ACC112 (cell line): ENCODE measurements around the gene AKT3.
A peak's percentile ranks its signal among the peaks of the same experiment; 100 is the strongest.

Experiments
- H2AFZ ChIP-seq: fragments of 200-600 bp; sonication (generic); one replicate; pipeline ENCODE4 v1.6.0; 2017; ENCODE audit warnings: antibody characterized with exemption, low read length; ENCODE audit not compliant: unreplicated experiment
- H3K27ac ChIP-seq: fragments of 200-600 bp; sonication (generic); 2 replicates; pipeline ENCODE4 v1.5.1; 2014; ENCODE audit warnings: low read depth, mild to moderate bottlenecking, antibody characterized with exemption, low read length, moderate library complexity
- H3K27me3 ChIP-seq: fragments of 200-600 bp; sonication (generic); 2 replicates; pipeline ENCODE4 v1.6.1; 2014; ENCODE audit warnings: mild to moderate bottlenecking, antibody characterized with exemption, low read length, moderate library complexity, mixed read lengths; ENCODE audit not compliant: insufficient read depth
- H3K36me3 ChIP-seq: fragments of 200-600 bp; sonication (generic); 2 replicates; pipeline ENCODE4 v1.6.1; 2016; ENCODE audit warnings: mild to moderate bottlenecking, antibody characterized with exemption, low read length, moderate library complexity, mixed read lengths; ENCODE audit not compliant: insufficient read depth
- H3K4me1 ChIP-seq: fragments of 200-600 bp; sonication (generic); one replicate; pipeline ENCODE4 v1.6.1; 2016; ENCODE audit warnings: low read length, mixed read lengths; ENCODE audit not compliant: insufficient read depth, unreplicated experiment, control insufficient read depth
- H3K4me3 ChIP-seq: fragments of 200-600 bp; sonication (generic); 2 replicates; pipeline ENCODE4 v1.5.1; 2014; ENCODE audit warnings: mild to moderate bottlenecking, low read depth, low read length
- H3K79me2 ChIP-seq: fragments of 200-600 bp; sonication (generic); one replicate; pipeline ENCODE4 v1.6.0; 2016; ENCODE audit warnings: low read length; ENCODE audit not compliant: control insufficient read depth, unreplicated experiment, insufficient read depth

Gene AKT3

GRCh38 chr1:243493156-243494129, 356.6 kb downstream of the AKT3 start:
- peaks cover 9% of the 10 kb centered on the region for H3K4me1 ChIP-seq
- peak overlapping the region; percentile 0; the same call in 1 of the 2 replicates for H3K27ac ChIP-seq
- H3K36me3 ChIP-seq = no peaks in the 10 kb centered on the region
- H3K27me3 ChIP-seq = no peaks in the 10 kb centered on the region
- H3K4me3 ChIP-seq = no peak overlapping the region
- no peaks in the 10 kb centered on the region for H3K79me2 ChIP-seq
- no peak overlapping the region for H2AFZ ChIP-seq

- H3K27me3 ChIP-seq = no peaks in the 10 kb centered on the region
- H3K4me3 ChIP-seq = no peak overlapping the region
- no peaks in the 10 kb centered on the region for H3K36me3 ChIP-seq
- no peak overlapping the region for H2AFZ ChIP-seq
- no peaks in the 10 kb centered on the region for H3K79me2 ChIP-seq
- H3K27ac ChIP-seq = no peak overlapping the region
- H3K4me1 ChIP-seq = peaks cover 9% of the 10 kb centered on the region
Measured at GRCh38 chr1:243490748-243491686, 359.0 kb downstream of the AKT3 start.

DNA sequence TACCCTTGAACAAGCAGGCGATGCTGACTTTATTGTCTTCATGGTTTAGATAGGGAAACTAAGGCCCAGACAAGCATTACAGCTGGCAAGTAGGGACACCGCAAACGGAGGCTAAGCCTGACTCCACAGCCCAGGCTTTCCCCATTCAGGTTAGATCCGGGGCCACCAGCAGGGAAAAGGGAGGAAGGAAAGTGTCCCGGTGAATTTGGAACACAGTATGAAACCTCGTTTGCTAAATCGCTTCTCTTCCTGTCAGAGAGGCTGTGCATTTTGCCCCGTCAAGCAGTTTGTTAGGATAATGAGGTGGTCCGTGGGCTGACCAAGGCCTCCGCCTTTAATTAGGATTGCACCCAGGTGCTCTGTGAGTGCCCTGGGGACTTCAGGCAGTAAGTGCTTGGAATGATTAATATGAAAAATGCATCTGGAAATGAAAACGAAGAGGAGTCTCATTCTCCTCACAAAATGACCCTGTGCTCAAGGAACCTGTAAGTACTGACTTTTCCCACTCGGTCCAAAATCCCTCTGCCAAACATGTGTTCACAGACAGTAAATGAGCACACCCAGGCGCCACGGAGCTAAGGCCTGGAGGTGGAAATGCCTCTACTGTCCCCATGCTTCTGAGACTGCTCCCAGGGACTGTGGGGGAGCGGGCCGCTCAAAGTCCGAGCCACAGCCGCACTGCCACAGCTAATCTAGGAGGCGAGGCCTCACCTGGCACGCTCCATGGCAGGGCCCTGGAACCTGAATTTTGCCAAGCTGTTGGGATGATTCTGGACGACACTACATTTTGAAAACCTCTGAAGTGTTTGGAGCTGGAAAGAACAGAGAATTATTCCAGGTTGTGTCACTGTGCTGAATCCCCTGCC, 360.1 kb downstream of the AKT3 start:
- Histone ChIP-seq H3K36me3 (no peaks in the 10 kb centered on the region), H3K4me1 (peaks cover 9% of the 10 kb centered on the region), H2AFZ (no peak overlapping the region), H3K27me3 (no peaks in the 10 kb centered on the region), H3K4me3 (no peak overlapping the region), H3K79me2 (no peaks in the 10 kb centered on the region), H3K27ac (no peak overlapping the region)

DNA sequence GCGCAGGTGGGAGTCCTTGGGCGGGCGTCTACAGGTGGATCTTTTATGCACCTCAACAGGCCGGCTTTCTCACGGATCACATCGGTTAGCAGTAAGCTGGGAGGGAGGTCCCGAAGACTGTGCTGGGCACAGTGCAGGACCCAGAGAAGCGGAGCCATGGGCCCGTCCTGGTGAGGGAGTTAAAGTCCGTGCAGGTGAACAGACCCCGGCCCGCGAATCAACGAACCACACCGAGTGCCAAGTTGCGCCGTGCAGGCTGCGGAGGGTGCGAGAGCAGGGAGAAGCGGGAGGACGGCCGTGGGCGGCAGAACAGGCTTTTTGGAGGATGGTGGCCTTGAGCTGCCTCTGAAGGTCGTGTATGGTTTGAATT, 360.9 kb downstream of the AKT3 start:
- no peak overlapping the region for H3K27ac ChIP-seq
- H3K79me2 ChIP-seq = no peaks in the 10 kb centered on the region
- no peaks in the 10 kb centered on the region for H3K27me3 ChIP-seq
- H3K4me1 ChIP-seq = peaks cover 3% of the 10 kb centered on the region
- no peak overlapping the region for H2AFZ ChIP-seq
- H3K4me3 ChIP-seq = no peak overlapping the region
- no peaks in the 10 kb centered on the region for H3K36me3 ChIP-seq

- Histone ChIP-seq H3K27ac (no peak overlapping the region), H2AFZ (no peak overlapping the region), H3K36me3 (no peaks in the 10 kb centered on the region), H3K4me1 (peaks cover 3% of the 10 kb centered on the region), H3K4me3 (no peak overlapping the region), H3K79me2 (no peaks in the 10 kb centered on the region), H3K27me3 (no peaks in the 10 kb centered on the region)
Measured at GRCh38 chr1:243488459-243489157, 361.4 kb downstream of the AKT3 start.

DNA sequence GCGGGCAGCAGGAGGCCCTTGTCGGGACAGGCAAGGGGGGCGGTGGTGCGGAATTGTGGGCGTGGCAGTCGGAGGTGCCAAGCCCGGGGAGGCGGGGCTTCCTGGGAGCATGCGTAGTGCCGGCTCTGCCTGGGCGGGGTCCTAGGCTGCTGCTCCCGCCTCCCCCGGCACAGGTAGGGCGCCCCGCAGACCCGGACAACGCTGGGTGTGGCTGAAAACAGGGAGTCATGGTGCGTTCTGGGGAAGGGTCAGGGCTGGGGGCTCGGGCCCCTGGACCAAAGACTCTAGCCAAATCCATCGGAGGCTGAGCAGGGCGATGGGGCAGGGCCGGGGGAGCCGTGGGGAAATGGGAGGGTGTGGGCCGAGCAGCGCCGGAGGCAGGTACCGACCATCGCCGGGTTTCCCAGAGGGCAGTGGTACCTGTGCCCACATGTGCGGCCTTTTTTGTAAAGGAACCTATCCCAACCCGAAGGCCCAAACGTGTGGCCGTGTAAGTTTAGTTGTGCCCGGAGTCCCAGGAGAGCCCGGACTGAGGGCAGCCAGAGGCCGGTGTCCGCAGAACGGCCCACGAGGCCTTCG, 362.3 kb downstream of the AKT3 start:
- Histone ChIP-seq H2AFZ (no peak overlapping the region), H3K79me2 (no peaks in the 10 kb centered on the region), H3K36me3 (no peaks in the 10 kb centered on the region), H3K27ac (no peak overlapping the region), H3K4me1 (no peaks in the 10 kb centered on the region), H3K4me3 (no peak overlapping the region), H3K27me3 (no peaks in the 10 kb centered on the region)

DNA sequence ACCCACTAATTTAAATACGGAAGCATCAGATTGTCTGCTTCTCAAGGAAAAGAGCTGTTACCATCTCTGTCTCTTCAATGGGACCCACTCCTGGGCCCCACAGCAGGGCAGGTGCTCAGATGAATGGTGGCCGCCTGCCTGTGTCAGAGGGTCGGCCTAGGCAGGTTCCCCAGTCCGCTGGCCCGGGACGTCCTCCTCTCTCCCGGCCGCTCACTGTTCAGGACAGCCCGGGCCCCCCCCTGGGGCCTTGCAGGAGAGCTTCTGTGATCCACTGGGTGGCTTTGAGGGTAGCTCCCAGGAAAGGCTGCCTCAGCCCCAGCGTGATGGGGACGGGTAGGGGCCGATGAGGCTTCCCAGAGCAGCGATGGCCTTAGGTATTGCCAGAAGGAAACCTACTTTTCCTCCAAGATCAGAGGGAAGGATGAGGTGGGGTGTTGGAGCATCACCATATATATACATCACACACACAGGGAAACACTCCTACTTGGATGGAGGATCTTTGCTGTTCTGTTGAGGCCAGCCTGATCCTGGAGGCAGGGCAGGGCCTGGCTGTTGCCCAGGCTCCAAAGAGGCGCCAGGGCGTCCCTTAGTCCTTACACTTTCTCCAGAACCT, 362.9 kb downstream of the AKT3 start:
- Histone ChIP-seq H3K27me3 (no peaks in the 10 kb centered on the region), H2AFZ (no peak overlapping the region), H3K36me3 (no peaks in the 10 kb centered on the region), H3K4me1 (no peaks in the 10 kb centered on the region), H3K4me3 (no peak overlapping the region), H3K27ac (no peak overlapping the region), H3K79me2 (no peaks in the 10 kb centered on the region)

DNA sequence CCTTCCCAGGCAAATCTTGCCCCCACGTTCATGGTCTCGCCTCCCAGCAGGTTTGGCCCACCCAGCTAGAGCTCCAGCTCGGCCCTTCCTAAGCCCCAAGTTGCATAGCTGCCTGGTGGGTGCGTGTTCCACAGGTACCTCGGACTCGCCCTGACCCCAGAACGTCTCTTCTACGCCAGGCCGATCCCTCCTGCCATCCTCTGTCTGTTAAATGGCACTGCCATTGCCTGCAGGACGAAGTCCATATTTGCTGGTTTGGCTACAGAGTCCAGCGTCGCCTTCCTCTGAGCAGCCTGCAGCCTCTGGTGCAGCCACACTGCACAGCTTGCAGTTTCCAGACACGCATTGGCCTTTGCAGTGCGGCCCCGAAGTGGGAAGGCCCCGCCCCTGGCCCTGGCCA, 366.1 kb downstream of the AKT3 start:
- Histone ChIP-seq H3K36me3 (no peaks in the 10 kb centered on the region), H2AFZ (no peak overlapping the region), H3K4me3 (no peak overlapping the region), H3K4me1 (no peaks in the 10 kb centered on the region), H3K79me2 (no peaks in the 10 kb centered on the region), H3K27ac (no peak overlapping the region), H3K27me3 (no peaks in the 10 kb centered on the region)

DNA sequence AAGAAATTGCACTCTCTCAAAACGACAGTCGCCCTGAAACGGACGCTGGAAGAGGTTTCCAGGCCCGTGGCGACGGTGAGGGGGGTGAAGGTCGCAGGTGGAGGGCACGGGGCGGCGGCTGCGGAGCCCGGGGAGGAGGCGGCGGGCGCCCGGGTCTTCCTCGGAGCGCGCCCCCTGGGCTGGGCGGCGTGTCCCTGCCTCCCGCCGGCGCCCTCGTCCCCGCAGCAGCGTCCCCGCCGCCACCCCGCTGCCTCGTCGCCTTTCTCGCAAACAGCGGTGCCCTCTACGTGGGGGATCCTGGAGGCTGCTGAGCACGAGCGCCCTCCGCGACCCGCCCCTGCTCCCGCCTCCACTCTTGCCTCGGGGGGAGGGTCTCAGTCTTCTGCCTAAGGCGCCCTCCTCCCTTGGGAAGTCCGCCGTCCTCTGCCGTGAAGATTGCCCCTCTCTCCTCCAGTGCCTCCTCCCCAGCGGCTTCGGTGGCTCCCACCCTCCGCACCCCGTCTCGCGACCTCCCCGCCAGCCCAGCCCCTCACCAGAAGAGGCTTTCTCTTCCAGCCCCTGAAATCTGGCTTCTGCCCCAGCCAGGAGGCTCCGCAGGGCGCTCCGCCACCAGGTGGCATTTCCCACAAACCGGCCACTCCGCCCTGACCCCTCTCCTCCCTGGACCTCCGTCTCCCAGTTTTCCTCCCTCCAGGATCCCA, 366.8 kb downstream of the AKT3 start:
- Histone ChIP-seq H3K4me1 (no peaks in the 10 kb centered on the region), H3K27me3 (no peaks in the 10 kb centered on the region), H2AFZ (no peak overlapping the region), H3K4me3 (no peak overlapping the region), H3K79me2 (no peaks in the 10 kb centered on the region), H3K27ac (no peak overlapping the region), H3K36me3 (no peaks in the 10 kb centered on the region)
